ENCODE measurements around the gene SACM1L. TPM values are rescaled to one million over a fixed set of nuclear protein-coding genes. Genes with fewer than 3 reads are reported as not detected.

Gene SACM1L
- total RNA-seq, 1 experiment from 2014 or later, result 31.6 TPM

GRCh38 chr3:45665101-45665572 is 24.1 kb upstream of the SACM1L start:
- intact Hi-C loops (cut with micrococcal nuclease; ENCODE audit: unreplicated experiment), result loop anchor here (10.0 kb wide), 1 partner anchor 630 kb away; no protein-coding TSS in a partner anchor
- Histone ChIP-seq H3K4me1 (ENCODE audit: control insufficient read depth, insufficient read depth, low read length) (peaks cover 7% of the 10 kb centered on the region), H3K4me3 (ENCODE audit: low read depth in 2 of 2, low read length in 2 of 2) (no peak overlapping the region; a peak in 1 of 4 replicates), H3K9me3 (ENCODE audit: control insufficient read depth, insufficient read depth, low read depth, low read length) (no peaks in the 10 kb centered on the region), H3K36me3 (ENCODE audit: control insufficient read depth, insufficient read depth, low read length) (peaks cover 11% of the 10 kb centered on the region), H3K27me3 (ENCODE audit: control insufficient read depth, insufficient read depth, low read length) (no peaks in the 10 kb centered on the region), H3K27ac (ENCODE audit: low read length) (no peak overlapping the region)
- DNase-seq (ENCODE audit: low read depth, low spot score), result no peak
- CTCF ChIA-PET, result no interaction called here
- TF ChIP-seq CTCF (IDR thresholded peaks at IDR 0.05) (peak; percentile 49), POLR2AphosphoS5 (IDR thresholded peaks at IDR 0.05; ENCODE audit: low read depth, low read length) (no peak)
- POLR2A ChIA-PET, result no interaction called here
- no TSS peak for BruUV-seq (replicated peaks)
- peak; percentile 46; the same call in 1 of the 2 replicates for ATAC-seq
- in situ Hi-C loops (cut with HindIII; ENCODE audit: low pct_unique_long_range_greater_than_20kb, low sequenced_read_pairs), result no loop called here

- DNase-seq (ENCODE audit: low read depth, low spot score) (no peak), ATAC-seq (no peak)
- Histone ChIP-seq H3K36me3 (ENCODE audit: control insufficient read depth, insufficient read depth, low read length) (peaks cover 18% of the 10 kb centered on the region), H3K27me3 (ENCODE audit: control insufficient read depth, insufficient read depth, low read length) (no peaks in the 10 kb centered on the region), H3K27ac (ENCODE audit: low read length) (no peak overlapping the region), H3K4me1 (ENCODE audit: control insufficient read depth, insufficient read depth, low read length) (peaks cover 7% of the 10 kb centered on the region), H3K4me3 (ENCODE audit: low read depth in 2 of 2, low read length in 2 of 2) (no peak overlapping the region), H3K9me3 (ENCODE audit: control insufficient read depth, insufficient read depth, low read depth, low read length) (no peaks in the 10 kb centered on the region)
- CTCF ChIA-PET, result interaction anchor here (0.5 kb wide), 1 partner anchor 11 kb away, joined by 7 read pairs; no protein-coding TSS in a partner anchor
- TF ChIP-seq CTCF (IDR thresholded peaks at IDR 0.05) (no peak), SIN3A (IDR thresholded peaks at IDR 0.05; ENCODE audit: borderline replicate concordance, insufficient read depth, low read depth, low read length) (no peak), POLR2AphosphoS5 (IDR thresholded peaks at IDR 0.05; ENCODE audit: low read depth, low read length) (no peak), REST (IDR thresholded peaks at IDR 0.05; ENCODE audit: insufficient read depth in 1 of 2, low read depth in 2 of 2, low read length in 1 of 2) (no peak), TCF7L2 (IDR thresholded peaks at IDR 0.05; ENCODE audit: low read depth, low read length) (no peak)
- intact Hi-C loops (cut with micrococcal nuclease; ENCODE audit: unreplicated experiment) (loop anchor here (10.0 kb wide), 1 partner anchor 632 kb away; no protein-coding TSS in a partner anchor), in situ Hi-C loops (cut with HindIII; ENCODE audit: low pct_unique_long_range_greater_than_20kb, low sequenced_read_pairs) (no loop called here)
- no TSS peak for BruUV-seq (replicated peaks)
- POLR2A ChIA-PET, result no interaction called here
Measured at GRCh38 chr3:45666757-45667431, 22.3 kb upstream of the SACM1L start.

All from Panc1 (cell line).